ENCODE results near the gene TBL1XR1. TPM values are rescaled to one million over a fixed set of nuclear protein-coding genes. Genes with fewer than 3 reads are reported as not detected.

TBL1XR1 gene
- total RNA-seq, 1 donor from 2014 or later = 155 TPM

GRCh38 chr3:177126015-177126773, 71.1 kb downstream of the TBL1XR1 start:
- Mint-ChIP-seq H3K27ac (no peak overlapping the region), H3K4me3 (no peak overlapping the region), H3K27me3 (no peaks in the 10 kb centered on the region), H3K4me1 (ENCODE audit: unreplicated experiment) (peaks cover 30% of the 10 kb centered on the region), H3K36me3 (peaks cover 34% of the 10 kb centered on the region), H3K9me3 (peaks cover 17% of the 10 kb centered on the region)
- no peak for DNase-seq (ENCODE audit: extremely low spot score, unreplicated experiment)
- TF ChIP-seq, protein P1, sequence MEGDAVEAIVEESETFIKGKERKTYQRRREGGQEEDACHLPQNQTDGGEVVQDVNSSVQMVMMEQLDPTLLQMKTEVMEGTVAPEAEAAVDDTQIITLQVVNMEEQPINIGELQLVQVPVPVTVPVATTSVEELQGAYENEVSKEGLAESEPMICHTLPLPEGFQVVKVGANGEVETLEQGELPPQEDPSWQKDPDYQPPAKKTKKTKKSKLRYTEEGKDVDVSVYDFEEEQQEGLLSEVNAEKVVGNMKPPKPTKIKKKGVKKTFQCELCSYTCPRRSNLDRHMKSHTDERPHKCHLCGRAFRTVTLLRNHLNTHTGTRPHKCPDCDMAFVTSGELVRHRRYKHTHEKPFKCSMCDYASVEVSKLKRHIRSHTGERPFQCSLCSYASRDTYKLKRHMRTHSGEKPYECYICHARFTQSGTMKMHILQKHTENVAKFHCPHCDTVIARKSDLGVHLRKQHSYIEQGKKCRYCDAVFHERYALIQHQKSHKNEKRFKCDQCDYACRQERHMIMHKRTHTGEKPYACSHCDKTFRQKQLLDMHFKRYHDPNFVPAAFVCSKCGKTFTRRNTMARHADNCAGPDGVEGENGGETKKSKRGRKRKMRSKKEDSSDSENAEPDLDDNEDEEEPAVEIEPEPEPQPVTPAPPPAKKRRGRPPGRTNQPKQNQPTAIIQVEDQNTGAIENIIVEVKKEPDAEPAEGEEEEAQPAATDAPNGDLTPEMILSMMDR (conservative IDR thresholded peaks at IDR 0.05) = no peak

- H3K9me3 Mint-ChIP-seq = peaks cover 22% of the 10 kb centered on the region
- H3K4me1 Mint-ChIP-seq (ENCODE audit: unreplicated experiment) = peaks cover 29% of the 10 kb centered on the region
- H3K36me3 Mint-ChIP-seq = peaks cover 35% of the 10 kb centered on the region
- TF ChIP-seq, protein P1 (conservative IDR thresholded peaks at IDR 0.05) = no peak
- H3K27ac Mint-ChIP-seq = no peak overlapping the region
- H3K4me3 Mint-ChIP-seq = no peak overlapping the region
- no peak for DNase-seq (ENCODE audit: extremely low spot score, unreplicated experiment)
- no peaks in the 10 kb centered on the region for H3K27me3 Mint-ChIP-seq
Measured at GRCh38 chr3:177124882-177125281, 72.4 kb downstream of the TBL1XR1 start.

DNA sequence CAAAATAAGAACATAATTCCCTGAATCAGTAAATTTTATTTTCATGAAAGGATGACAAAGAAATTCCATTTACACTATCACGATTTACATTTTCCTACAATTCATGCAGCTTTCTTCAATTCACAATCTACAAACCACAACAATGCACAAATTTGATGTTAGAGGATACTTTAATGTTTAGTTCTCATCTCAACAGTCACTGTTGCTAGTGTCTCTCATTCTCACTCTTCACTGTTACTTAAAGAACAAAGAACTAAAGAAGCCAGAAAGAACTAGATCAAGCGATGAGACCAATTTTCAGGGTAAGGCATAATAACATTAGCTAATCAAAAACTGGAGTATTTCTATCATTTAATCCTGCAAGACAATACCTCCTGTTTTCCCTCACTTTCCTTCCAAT, 73.5 kb downstream of the TBL1XR1 start:
- peak overlapping the region; percentile 48 for H3K27ac Mint-ChIP-seq
- no peak for DNase-seq (ENCODE audit: extremely low spot score, unreplicated experiment)

DNA sequence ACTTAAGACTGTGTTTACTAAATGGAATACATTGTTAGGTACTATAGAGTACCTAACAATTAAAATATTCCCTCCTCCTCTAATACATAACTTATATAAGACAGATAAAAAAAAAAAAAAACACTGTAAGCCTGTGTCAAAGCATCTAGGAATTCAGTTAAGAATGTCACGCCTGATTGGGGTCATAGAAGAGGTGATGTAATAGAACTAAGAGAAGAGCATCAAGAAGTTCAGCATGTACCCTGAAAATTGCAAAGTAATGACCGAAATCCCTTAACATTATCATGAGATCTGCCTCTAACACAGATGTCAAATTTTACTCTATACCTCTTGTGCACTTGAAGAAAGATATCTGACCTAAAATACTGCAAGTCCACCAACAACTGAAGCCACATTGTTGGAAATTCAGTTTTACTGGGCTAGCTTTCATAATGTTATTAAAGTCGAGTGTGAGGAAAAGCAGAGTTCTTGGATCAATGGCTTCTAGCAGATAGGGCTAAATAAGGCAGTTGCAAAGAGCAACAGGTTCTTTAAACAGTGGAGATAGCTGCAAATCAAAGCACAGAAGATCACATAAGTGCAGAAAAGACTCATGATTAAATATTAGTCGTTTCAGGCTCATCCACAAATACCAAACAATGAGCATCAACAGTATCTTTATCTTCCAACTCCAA, 75.0 kb downstream of the TBL1XR1 start:
- H3K27me3 Mint-ChIP-seq = no peaks in the 10 kb centered on the region
- H3K4me3 Mint-ChIP-seq = no peak overlapping the region
- peaks cover 33% of the 10 kb centered on the region for H3K4me1 Mint-ChIP-seq (ENCODE audit: unreplicated experiment)
- H3K36me3 Mint-ChIP-seq = peaks cover 35% of the 10 kb centered on the region
- H3K9me3 Mint-ChIP-seq = peaks cover 23% of the 10 kb centered on the region
- no peak overlapping the region for H3K27ac Mint-ChIP-seq
- no peak for DNase-seq (ENCODE audit: extremely low spot score, unreplicated experiment)
- TF ChIP-seq, protein P1 (conservative IDR thresholded peaks at IDR 0.05) = no peak

More for the DNA sequence above, 73.5 kb downstream of the TBL1XR1 start:
- Mint-ChIP-seq H3K4me3 (no peak overlapping the region), H3K36me3 (peaks cover 40% of the 10 kb centered on the region), H3K9me3 (peaks cover 26% of the 10 kb centered on the region), H3K27me3 (no peaks in the 10 kb centered on the region), H3K4me1 (ENCODE audit: unreplicated experiment) (peaks cover 29% of the 10 kb centered on the region)
- TF ChIP-seq, protein P1 (conservative IDR thresholded peaks at IDR 0.05) = no peak

- H3K9me3 Mint-ChIP-seq = peaks cover 16% of the 10 kb centered on the region
- DNase-seq (ENCODE audit: extremely low spot score, unreplicated experiment) = no peak
- peaks cover 29% of the 10 kb centered on the region for H3K36me3 Mint-ChIP-seq
- H3K27me3 Mint-ChIP-seq = no peaks in the 10 kb centered on the region
- H3K4me1 Mint-ChIP-seq (ENCODE audit: unreplicated experiment) = peaks cover 27% of the 10 kb centered on the region
- H3K4me3 Mint-ChIP-seq = no peak overlapping the region
- H3K27ac Mint-ChIP-seq = no peak overlapping the region
- TF ChIP-seq, protein P1 (conservative IDR thresholded peaks at IDR 0.05) = no peak
Measured at GRCh38 chr3:177119829-177120228, 77.5 kb downstream of the TBL1XR1 start.

Data from type B pancreatic cell (in vitro differentiated cells).